Measurements from ENCODE around the gene BABAM1. TPM values are rescaled to one million over a fixed set of nuclear protein-coding genes. Genes with fewer than 3 reads are reported as not detected.
A peak's percentile ranks its signal among the peaks of the same experiment; 100 is the strongest.

The BABAM1 gene
- total RNA-seq = 10 to 100 TPM; 25.5 to 46.8 (median 31.8) TPM
- 10 to 100 TPM; 64.1 to 71.1 TPM for polyA plus RNA-seq

GRCh38 chr19:17266975-17267788, at the start of gene BABAM1:
Gene BABAM1, plus strand, starts transcription at chr19:17267443. Its CDS starts 1,364 bp downstream, at chr19:17268807.
- FAIRE-seq = peak; percentile 98
- intact Hi-C loops (cut with DNase I) = no loop called here
- peak within 1 kb of the TSS in 3 of 4 donors; percentile 25 to 64 (median 48) for H3K27ac ChIP-seq
- H3K4me1 ChIP-seq = peaks cover 0 to 7% (median 0%) of the 10 kb centered on the region in 3 donors
- H3K4me3 ChIP-seq = peak within 1 kb of the TSS; percentile 65 to 96 (median 69)
- peak; percentile 96 to 99 (median 96) for ATAC-seq
- H3K9me3 ChIP-seq = no peaks in the 10 kb centered on the region
- H3K27me3 ChIP-seq = no peaks in the 10 kb centered on the region
- no peak for TF ChIP-seq CTCF (IDR thresholded peaks at IDR 0.05)
- peaks cover 0 to 6% (median 0%) of the 10 kb centered on the region in 3 donors for H3K36me3 ChIP-seq
- DNase-seq = peak; percentile 88 to 97 (median 95)
- 0% methylated on average over 27 of the region's 27 CpGs for WGBS, 2 donors

GRCh38 chr19:17219286-17219685, 48.0 kb upstream of the BABAM1 start:
- no peak for FAIRE-seq
- no peak for ATAC-seq
- WGBS, 2 donors = 96 to 97% methylated on average over 8 of the region's 8 CpGs

GRCh38 chr19:17220207-17220758, 47.0 kb upstream of the BABAM1 start:
- Histone ChIP-seq H3K27ac (no peak overlapping the region), H3K9me3 (no peaks in the 10 kb centered on the region), H3K4me3 (no peak overlapping the region), H3K4me1 (peaks cover 0 to 5% (median 4%) of the 10 kb centered on the region in 3 donors), H3K36me3 (peaks cover 0 to 12% (median 0%) of the 10 kb centered on the region in 3 donors), H3K27me3 (no peaks in the 10 kb centered on the region)
- TF ChIP-seq CTCF (IDR thresholded peaks at IDR 0.05) = no peak
- ATAC-seq = no peak
- WGBS, 2 donors = 40 to 44% methylated on average over 14 of the region's 14 CpGs
- intact Hi-C loops (cut with DNase I) = no loop called here
- no peak for DNase-seq
- FAIRE-seq = no peak

More at GRCh38 chr19:17219286-17219685, 48.0 kb upstream of the BABAM1 start:
- Histone ChIP-seq H3K27me3 (no peaks in the 10 kb centered on the region), H3K27ac (no peak overlapping the region), H3K36me3 (peaks cover 0 to 12% (median 0%) of the 10 kb centered on the region in 3 donors), H3K4me1 (peaks cover 0 to 5% (median 4%) of the 10 kb centered on the region in 3 donors), H3K9me3 (no peaks in the 10 kb centered on the region), H3K4me3 (no peak overlapping the region)
- no peak for TF ChIP-seq CTCF (IDR thresholded peaks at IDR 0.05)
- intact Hi-C loops (cut with DNase I) = no loop called here
- DNase-seq = no peak

GRCh38 chr19:17225053-17225452, 42.2 kb upstream of the BABAM1 start:
- Histone ChIP-seq H3K4me1 (no peaks in the 10 kb centered on the region), H3K27ac (no peak overlapping the region), H3K27me3 (no peaks in the 10 kb centered on the region), H3K9me3 (no peaks in the 10 kb centered on the region), H3K4me3 (peak overlapping the region in 1 of 4 donors; percentile 65), H3K36me3 (no peaks in the 10 kb centered on the region)
- WGBS, 2 donors = 71 to 72% methylated on average over 10 of the region's 10 CpGs
- ATAC-seq = no peak
- intact Hi-C loops (cut with DNase I) = no loop called here
- TF ChIP-seq CTCF (IDR thresholded peaks at IDR 0.05) = no peak
- FAIRE-seq = no peak
- DNase-seq = no peak

Data from pancreas (tissue), 10 donors.